ENCODE measurements around the gene RASA4. TPM values are rescaled to one million over a fixed set of nuclear protein-coding genes. Genes with fewer than 3 reads are reported as not detected.
A peak's percentile ranks its signal among the peaks of the same experiment; 100 is the strongest.
"Not testable (repeated sequence)": the region's sequence is repeated elsewhere in the genome, so short reads cannot be mapped to it uniquely, and the experiment has no call there.

RASA4 gene
- total and polyA plus RNA-seq, 10 donors = 34.5 to 119 (median 52.4) TPM

DNA sequence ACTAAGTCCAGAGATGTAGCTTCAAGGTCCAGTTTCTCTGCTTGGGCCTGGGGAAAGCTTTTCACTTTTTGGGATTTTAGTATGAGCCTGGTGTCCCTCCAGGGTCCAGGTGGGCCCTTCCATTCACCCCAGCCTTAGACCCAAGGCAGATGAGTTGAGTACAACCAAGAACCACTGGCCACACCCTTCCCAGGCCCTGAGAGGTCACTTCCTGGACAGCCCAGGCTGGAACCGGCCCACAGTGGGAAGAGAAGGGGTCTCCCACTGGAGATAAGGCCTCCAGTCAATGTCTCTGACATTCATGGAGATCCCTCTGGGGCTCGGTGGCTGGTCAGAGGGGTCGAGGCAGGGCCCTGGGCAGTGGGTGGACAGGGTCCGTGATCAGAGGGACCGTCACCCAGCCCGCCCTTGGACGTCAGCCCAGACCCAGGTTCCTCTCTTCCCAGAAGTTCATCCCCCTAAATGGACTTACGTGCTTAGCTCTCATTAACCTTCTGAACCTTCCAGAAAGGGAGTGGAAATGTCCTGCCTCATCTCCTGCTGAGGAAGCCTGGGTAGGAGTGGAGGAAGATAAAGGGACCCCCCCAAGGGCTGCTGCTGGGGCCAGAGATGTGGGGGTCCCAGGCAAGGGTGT is 10.8 kb upstream of the RASA4 start:
- H3K36me3 ChIP-seq; H3K27me3 ChIP-seq (replicated peaks in 1 of 7); DNase-seq; intact Hi-C loops (cut with DNase I; ENCODE audit: low total_unique reads); H3K27ac ChIP-seq; H3K9me3 ChIP-seq; H3K4me1 ChIP-seq; H3K4me3 ChIP-seq: not testable (repeated sequence)
- no CpG with 5 or more reads among the region's 8 CpGs for WGBS, 5 donors

DNA sequence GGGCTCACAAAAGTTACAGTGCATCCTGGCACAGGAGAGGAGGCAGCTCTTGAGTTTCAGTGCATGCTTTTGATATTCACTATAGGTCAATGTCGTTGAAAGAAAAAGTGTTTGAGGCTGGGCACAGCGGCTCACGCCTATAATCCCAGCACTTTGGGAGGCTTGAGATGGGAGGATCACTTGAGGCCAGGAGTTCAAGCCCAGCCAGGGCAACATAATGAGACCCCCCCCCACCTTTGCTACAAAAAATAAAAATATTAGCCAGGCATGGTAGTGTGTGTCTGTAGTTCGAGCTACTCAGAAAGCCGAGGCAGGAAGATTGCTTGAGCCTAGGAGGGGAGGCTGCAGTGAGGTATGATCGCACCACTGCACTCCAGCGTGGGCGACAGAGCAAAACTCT is 1.6 kb upstream of the RASA4 start:
- not testable (repeated sequence) for DNase-seq
- WGBS, 5 donors = 64 to 93% (median 87%) methylated on average over 2 to 3 of the region's 8 CpGs

DNA sequence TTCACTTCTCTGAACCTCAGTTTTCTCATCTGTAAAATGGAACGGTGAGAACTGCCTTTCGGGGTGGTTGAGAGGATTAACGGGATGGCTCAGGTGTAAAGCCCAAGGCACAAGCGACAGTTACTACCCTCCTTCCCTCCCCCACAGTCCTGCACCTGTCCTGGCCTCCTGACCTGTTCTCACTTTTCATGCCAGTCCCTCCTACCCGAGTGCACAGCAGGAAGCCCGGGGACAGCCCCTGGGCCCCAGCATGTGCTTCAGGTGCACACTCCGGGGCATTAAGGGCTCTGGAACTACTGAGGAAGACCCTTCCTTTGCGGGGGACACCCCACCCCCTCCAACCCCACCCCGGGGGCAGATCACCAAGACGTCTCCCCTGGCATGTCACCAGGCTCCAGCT is 626 bp downstream of the RASA4 start:
- H3K36me3 ChIP-seq; intact Hi-C loops (cut with DNase I; ENCODE audit: low total_unique reads); H3K27me3 ChIP-seq (replicated peaks in 1 of 7); DNase-seq; H3K4me3 ChIP-seq; H3K27ac ChIP-seq; H3K4me1 ChIP-seq; H3K9me3 ChIP-seq: not testable (repeated sequence)
- WGBS, 5 donors = no CpG with 5 or more reads among the region's 10 CpGs

More for the DNA sequence above, 1.6 kb upstream of the RASA4 start:
- intact Hi-C loops (cut with DNase I; ENCODE audit: low total_unique reads); H3K4me1 ChIP-seq; H3K27me3 ChIP-seq (replicated peaks in 1 of 7); H3K36me3 ChIP-seq; H3K4me3 ChIP-seq; H3K9me3 ChIP-seq; H3K27ac ChIP-seq: not testable (repeated sequence)

DNA sequence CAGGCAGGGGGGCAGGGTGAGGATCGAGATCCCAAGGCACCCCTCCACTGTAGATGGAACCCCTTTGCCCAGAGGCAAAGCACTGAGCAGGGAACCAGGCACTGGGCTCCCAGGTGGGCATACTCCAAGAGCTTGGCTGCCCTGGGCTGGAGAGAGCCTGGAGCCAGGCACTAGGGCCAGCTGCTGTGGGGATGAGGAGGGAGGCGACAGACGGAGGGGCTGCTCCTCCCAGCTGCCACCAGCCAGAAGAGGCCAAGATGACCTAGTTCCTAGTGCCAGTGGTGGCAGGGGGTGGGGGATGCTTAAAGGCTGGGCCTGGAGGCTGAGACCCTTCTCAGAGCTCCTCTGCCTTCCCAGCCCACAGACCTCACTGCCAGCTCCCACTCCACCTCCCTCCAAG is 1.7 kb downstream of the RASA4 start:
- H3K27ac ChIP-seq = not testable (repeated sequence)
- no CpG with 5 or more reads among the region's 3 CpGs for WGBS, 5 donors

DNA sequence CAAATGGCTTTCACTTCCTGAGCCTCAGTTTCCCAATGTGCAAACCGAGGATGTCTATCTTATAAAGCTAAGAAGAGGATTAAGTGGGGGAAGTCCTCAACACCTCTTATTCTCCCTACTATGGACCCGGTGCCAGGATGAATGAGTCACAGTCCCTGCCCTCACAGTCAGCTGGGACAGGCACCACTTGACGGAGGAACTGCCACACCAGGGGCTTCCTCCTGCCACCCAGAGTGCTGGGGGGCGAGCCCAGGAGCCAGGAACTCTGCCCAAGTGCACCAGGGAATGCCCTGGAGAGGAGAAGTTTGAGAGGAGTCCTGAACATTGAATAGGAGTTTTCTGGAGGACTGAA is 2.2 kb downstream of the RASA4 start:
- H3K9me3 ChIP-seq; H3K4me1 ChIP-seq; H3K4me3 ChIP-seq; intact Hi-C loops (cut with DNase I; ENCODE audit: low total_unique reads); H3K36me3 ChIP-seq; H3K27ac ChIP-seq; DNase-seq; H3K27me3 ChIP-seq (replicated peaks in 1 of 7): not testable (repeated sequence)
- WGBS, 5 donors = no CpG with 5 or more reads among the region's 4 CpGs

More for the DNA sequence above, 1.7 kb downstream of the RASA4 start:
- intact Hi-C loops (cut with DNase I; ENCODE audit: low total_unique reads); H3K4me1 ChIP-seq; DNase-seq; H3K9me3 ChIP-seq; H3K36me3 ChIP-seq; H3K4me3 ChIP-seq; H3K27me3 ChIP-seq (replicated peaks in 1 of 7): not testable (repeated sequence)

DNA sequence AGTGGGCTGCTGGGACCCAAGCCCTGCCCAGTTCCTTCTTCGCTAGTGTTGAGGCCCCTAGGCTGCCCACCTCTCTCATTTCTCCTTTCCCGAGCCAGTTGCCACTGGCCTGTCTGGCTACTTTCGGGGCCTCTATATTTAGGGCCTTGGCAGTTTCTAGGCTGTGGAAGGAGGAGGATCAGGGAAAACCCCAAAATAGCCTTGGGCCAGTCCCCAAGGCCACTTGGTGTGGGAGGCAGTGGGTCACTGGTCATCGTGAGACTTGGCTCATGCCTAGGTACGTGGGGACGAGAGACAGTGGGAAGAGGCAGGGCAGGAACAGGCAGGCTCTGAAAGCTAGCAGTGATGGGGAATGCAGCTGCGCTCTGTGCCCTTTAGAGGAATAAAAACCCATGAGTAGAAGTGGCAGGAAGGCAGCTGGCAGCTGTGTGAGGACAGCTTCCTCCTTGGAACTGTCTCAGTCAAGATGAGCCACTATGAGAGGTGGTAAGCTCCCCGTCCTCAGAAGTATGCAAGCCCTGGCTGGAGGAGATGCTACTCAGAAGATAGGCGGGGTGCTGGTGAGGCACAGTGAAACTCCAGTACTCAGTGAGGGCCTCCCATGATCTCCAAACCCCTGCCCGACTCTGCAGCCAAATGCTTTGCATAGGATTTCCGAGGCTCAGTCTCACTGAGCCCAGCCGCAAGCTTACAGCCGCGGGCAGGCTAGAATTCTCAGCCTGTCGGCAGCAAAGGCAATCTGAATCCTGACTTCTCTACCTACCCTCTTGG is 2.8 kb downstream of the RASA4 start:
- 41 to 58% (median 46%) methylated on average over 2 to 5 of the region's 15 CpGs; no CpG with 5 or more reads in 1 of the 5 donors for WGBS, 5 donors
- H3K36me3 ChIP-seq; H3K27me3 ChIP-seq (replicated peaks in 1 of 7); intact Hi-C loops (cut with DNase I; ENCODE audit: low total_unique reads); H3K4me1 ChIP-seq; H3K9me3 ChIP-seq; H3K4me3 ChIP-seq: not testable (repeated sequence)
- H3K27ac ChIP-seq = peak overlapping the region in 3 of 8 donors; percentile 34 to 60 (median 43)
- DNase-seq = peak; percentile 27

DNA sequence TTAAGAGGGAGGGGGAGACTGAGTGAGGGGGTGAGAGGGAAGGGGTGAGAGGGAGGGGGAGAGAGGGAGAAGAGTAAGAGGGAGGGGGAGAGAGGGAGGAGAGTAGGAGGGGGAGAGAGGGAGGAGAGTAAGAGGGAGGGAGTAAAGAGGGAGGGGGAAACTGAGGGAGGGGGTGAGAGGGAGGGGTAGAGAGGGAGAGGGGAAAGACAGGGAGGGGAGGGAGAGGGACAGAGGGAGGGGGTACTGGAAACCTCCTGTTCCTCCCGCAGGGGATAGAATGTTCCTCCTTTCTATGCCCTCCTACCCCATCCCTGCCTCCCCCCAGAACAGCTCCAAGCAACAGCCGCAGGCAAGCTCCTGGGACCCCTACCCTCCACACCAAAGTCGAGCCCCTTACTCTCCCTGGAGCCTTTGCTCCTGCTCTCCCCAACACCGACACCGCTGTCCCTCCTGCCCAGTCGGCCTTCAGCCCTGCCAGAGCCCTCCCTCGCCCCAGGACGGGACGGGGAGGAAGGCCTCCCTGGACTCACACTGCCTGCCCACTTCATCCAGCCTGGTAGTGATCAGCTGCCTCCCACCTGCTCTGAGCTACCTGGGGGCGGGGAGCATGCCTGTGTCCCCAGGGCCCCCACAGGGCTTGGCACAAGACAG is 4.8 kb downstream of the RASA4 start:
- H3K4me1 ChIP-seq; H3K27me3 ChIP-seq (replicated peaks in 1 of 7); H3K36me3 ChIP-seq; H3K9me3 ChIP-seq; intact Hi-C loops (cut with DNase I; ENCODE audit: low total_unique reads): not testable (repeated sequence)
- H3K4me3 ChIP-seq = peak overlapping the region in 1 of 8 donors; percentile 24
- 18 to 48% (median 33%) methylated on average over 6 to 7 of the region's 10 CpGs for WGBS, 5 donors
- peak; percentile 79 for DNase-seq
- H3K27ac ChIP-seq = peak overlapping the region in 2 of 8 donors; percentile 37 to 69

DNA sequence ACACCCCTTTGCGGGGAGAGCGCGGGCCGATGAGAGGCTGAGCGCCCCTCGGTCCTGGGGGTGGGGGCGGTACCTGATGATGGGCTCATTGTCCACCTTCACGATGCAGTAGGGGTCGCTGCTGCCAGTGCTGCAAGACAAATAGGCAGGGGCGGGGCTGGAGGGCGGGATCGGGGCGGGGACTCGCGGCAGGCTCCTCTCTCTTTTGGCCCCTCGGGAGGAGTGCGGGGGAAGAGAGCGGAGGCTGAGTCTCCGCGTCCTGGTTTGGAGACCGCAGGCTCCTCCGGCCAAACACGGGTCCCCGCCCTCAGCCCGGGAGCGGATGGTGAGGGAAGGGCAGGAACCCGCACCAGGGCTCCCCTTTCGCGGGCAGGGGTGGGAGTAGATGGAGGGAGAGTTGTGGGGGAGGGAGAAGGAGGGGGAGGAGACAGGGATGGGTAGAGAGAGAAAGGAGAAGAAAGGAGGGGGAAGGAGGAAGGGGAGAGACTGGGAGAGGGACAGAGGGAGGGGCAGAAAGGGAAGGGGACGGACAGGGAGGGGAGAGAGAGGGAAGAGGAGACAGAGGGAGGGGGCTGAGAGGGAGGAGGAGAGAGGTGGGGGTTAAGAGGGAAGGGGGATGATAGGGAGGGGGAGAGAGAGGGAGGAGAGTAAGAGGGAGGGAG is 5.4 kb downstream of the RASA4 start:
- H3K36me3 ChIP-seq; intact Hi-C loops (cut with DNase I; ENCODE audit: low total_unique reads); H3K27me3 ChIP-seq (replicated peaks in 1 of 7); DNase-seq; H3K9me3 ChIP-seq; H3K4me1 ChIP-seq; H3K4me3 ChIP-seq; H3K27ac ChIP-seq: not testable (repeated sequence)
- whole genome bisulfite sequencing, 5 donors = no CpG with 5 or more reads among the region's 30 CpGs

DNA sequence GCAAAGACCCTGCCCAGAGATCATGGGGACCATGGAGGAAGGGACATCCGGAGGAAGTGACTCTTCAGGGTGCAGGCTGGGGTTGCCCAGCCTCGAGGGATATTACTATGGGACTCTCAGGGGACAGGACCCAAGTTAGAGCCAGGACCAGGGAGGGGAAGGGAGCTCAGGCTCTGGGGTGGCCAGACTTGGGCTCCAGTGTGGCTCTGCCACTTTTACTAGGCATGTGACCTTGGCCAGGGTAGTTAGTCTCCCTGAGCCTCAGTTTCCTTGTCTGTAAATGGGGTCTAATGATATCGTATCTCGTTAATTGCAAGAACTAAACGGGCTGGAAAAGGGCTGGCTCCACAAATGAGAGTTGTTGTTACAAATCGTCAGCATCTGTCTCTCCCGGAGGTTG is 6.1 kb downstream of the RASA4 start:
- H3K4me3 ChIP-seq; H3K4me1 ChIP-seq; H3K36me3 ChIP-seq; intact Hi-C loops (cut with DNase I; ENCODE audit: low total_unique reads); H3K27me3 ChIP-seq (replicated peaks in 1 of 7); H3K27ac ChIP-seq; H3K9me3 ChIP-seq: not testable (repeated sequence)
- WGBS, 5 donors = 87 to 93% methylated on average over 2 to 3 of the region's 7 CpGs; no CpG with 5 or more reads in 3 of the 5 donors
- DNase-seq = peak; percentile 43

DNA sequence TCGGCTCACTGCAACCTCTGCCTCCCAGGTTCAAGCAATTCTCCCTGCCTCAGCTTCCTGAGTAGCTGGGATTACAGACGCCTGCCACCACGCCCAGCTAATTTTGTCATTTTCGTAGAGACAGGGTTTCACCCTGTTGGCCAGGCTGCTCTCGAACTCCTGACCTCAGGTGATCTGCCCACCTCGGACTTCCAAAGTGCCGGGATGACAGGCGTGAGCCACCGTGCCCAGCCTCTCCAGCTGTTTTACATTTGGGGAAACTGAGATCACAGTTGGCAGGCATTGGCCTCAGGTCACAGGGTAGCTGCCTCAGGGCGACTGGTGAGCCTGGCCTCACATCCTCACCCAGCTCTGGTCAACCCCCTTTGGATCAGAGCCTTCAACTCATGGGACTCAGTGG is 6.8 kb downstream of the RASA4 start:
- H3K27me3 ChIP-seq (replicated peaks in 1 of 7); H3K9me3 ChIP-seq; H3K27ac ChIP-seq; DNase-seq; H3K4me1 ChIP-seq; intact Hi-C loops (cut with DNase I; ENCODE audit: low total_unique reads); H3K4me3 ChIP-seq; H3K36me3 ChIP-seq: not testable (repeated sequence)
- 72 to 79% (median 75%) methylated on average over 4 to 6 of the region's 10 CpGs; no CpG with 5 or more reads in 2 of the 5 donors for WGBS, 5 donors

DNA sequence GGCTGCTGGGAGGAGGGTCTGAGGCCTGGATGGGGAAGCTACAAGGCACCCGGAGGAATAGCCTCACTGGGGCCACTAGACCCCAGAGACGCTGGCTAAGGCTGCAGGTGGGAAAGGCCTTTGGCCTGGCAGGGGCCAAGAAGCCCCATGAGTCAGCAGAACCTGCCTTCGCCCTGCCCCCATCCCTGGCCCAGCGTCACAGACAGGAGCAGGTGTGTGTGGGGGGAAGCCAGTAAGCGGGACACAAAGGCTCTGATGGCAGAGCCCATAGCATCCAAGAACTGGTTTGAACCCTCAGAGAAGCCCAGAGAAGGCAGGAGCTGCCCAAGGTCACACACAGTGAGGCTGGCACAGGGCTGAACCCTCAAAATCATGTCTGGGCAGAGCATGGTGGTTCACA is 9.7 kb downstream of the RASA4 start:
- H3K27ac ChIP-seq; DNase-seq; H3K36me3 ChIP-seq; H3K4me3 ChIP-seq; H3K9me3 ChIP-seq; H3K27me3 ChIP-seq (replicated peaks in 1 of 7); H3K4me1 ChIP-seq; intact Hi-C loops (cut with DNase I; ENCODE audit: low total_unique reads): not testable (repeated sequence)
- WGBS, 5 donors = no CpG with 5 or more reads among the region's 5 CpGs
